Measurements from ENCODE around the gene GMEB2.
"Not testable (repeated sequence)": the region's sequence is repeated elsewhere in the genome, so short reads cannot be mapped to it uniquely, and the experiment has no call there.

Gene GMEB2

DNA sequence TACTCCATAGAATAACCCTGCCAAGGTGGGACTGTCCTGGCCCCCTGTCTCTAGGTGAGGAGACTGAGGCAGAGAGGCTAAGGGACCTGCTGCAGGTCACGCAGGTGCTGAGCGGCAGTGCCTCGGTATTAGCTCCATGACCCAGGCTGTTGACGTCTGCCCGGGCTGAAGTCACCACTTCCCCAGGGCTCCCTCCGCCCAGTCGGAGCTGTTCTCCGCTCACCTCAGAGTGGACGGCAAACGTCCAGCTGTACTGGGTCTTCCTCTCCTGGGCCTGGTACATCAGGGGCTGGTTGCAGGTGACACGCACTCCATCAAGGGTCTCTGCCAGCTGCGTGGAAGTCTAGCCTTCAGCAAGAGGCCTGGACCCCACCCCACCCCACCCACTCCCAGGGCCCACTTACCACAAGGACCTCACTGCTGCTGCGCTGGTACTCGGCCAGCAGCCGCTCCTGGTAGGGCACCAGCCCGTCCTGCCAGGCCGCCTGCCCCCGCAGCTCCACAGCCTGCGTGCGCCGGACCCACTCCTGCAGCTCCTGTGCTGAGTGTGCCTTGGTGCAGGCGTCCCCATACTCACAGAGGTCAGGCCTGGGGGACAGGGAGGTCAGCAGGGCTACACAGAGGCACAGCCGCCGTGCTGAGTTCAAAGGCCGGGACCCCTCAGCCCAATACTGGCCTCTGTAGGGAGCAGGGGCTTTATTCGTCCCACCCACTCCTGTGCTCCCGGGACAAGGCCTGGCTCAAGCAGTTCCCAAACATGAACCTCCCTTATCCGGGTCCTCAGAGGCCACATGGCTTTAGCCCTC lies 56.4 kb downstream of the GMEB2 start:
- DNase-seq = no peak
- ATAC-seq = no peak

DNA sequence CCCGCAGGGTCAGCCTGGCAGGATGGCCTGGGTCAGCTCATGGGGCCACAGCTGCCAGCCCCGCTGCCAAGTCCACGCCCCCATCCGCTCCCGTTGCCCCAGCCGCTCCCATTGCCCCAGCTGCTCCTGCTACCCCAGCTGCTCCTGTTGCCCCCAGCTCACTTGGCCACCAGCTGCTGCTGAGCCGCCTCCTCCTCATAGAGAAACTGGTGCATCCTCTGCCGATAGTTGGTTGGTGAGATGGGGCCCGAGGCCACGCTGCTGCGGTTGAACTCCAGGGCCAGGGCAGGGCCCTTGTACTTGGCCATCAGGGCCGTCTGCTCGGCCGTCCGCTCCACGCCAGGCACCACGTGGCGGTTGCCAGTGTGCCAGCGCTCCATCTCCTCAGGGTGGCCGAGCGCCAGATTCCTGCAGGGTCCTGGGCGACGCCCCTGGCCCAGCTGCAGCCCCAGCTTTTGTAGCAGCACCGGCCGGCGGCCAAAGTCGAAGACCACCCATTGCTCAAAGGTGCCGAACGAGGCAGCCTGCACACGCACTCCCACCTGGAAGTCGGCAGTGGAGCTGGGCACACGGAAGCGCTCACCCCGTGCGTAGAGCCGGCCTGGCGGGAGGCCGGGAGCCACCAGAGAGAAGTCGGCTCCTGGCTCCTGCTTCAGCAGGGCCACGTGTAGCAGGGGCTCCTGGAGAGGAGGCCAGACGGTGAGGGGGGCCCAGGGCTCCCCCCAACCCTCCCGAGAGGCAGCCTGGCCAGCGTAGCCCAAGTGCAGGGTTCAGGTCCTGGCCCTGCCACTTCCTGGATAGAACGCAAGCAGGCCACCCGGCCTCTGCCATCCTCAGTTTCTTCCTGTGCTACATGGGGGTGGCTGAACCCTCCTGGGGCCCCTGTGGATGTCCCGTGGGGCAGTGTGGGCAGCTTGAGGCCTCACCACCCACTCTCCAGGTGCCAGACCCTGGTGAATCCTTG lies 57.6 kb downstream of the GMEB2 start:
- no peak for ATAC-seq
- no peak for DNase-seq

DNA sequence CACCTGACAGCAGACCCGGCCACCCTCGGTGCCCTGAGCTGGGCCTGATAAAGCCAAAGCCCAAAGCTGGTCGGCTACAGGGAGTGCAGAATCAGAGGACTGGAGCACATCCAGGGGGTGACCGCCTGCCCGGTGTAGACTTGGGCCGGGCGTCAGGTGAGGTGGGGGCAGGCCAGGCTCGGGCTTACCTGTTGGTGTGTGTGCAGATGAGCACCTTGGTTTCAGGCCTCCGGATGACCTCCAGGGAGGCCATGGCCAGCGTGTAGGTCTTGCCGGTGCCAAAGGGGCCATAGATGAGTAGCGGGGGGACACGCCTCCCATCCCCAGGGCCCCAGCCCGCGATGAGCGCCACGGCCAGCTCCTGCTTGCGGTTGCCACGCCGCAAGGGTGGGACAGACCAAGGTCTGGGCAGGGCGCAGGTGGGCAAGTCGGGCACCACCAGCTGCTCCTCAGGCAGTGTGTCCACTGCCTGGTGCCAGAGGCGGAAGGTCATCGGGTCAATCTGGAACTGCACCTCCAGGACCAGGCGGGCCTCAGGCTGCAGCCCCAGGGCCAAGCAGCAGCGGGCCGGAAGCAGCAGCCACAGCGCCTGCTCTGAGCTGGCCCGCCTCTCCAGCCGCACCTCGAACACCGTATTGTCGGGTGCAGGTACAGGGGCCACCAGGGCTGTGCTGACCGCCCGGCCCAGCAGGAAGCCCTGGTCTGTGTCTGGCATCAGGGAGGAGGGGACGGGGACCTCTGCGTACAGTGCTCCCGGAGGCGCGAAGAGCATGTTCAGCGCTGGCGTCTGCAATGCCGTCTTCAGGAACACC lies 58.5 kb downstream of the GMEB2 start:
- ATAC-seq = no peak
- DNase-seq = no peak

DNA sequence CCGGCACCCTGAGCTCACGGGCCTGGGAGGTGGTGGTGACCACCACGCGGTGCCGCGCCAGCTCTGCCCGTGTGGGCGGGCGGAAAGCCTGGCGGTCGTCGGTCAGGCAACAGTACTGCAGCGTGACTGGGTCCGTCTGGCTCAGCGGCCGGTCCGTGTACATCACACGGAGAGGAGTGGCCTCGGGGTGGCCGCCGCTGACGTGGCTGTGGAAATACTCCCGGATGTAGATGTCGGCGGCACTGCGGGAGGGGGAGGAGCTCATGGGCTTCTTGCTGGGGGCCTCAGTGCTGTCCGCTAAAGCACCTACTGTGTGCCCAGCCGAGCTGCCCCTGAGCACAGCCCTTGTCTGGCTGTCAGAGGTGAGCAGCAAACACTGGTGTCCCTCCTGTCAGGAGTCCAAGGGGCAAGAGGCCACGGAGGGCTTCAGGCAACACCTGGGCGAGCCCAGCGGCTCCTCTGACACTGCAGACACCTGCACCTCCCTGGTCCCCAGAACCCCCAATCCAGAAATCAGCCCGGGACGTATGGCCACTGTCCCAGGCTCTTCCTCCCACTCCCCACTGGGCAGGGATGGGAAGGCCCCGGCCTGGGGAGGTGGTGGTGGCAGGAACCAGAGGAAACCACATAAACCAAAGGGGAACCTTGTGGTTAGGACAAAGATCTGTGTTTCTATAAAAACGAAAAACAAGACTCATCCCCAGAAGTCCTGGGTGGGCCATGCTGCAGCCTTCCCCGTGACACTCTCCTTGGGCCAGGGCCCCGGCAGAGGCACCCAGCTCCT lies 59.3 kb downstream of the GMEB2 start:
- peak; percentile 66 for DNase-seq
- ATAC-seq = peak; percentile 84

DNA sequence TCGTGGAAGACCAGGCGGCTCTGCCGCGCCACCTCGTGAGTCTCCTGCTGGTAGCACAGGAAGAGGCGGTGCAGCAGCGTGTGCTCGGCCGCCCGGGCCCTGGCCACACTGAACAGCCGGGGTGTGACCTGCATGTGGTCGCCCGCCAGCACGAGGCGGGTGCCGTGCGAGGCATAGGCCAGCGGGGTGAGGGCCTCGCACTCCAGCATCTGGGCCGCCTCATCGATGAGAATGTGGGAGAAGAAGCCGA lies 59.8 kb downstream of the GMEB2 start:
- no peak for DNase-seq
- no peak for ATAC-seq

DNA sequence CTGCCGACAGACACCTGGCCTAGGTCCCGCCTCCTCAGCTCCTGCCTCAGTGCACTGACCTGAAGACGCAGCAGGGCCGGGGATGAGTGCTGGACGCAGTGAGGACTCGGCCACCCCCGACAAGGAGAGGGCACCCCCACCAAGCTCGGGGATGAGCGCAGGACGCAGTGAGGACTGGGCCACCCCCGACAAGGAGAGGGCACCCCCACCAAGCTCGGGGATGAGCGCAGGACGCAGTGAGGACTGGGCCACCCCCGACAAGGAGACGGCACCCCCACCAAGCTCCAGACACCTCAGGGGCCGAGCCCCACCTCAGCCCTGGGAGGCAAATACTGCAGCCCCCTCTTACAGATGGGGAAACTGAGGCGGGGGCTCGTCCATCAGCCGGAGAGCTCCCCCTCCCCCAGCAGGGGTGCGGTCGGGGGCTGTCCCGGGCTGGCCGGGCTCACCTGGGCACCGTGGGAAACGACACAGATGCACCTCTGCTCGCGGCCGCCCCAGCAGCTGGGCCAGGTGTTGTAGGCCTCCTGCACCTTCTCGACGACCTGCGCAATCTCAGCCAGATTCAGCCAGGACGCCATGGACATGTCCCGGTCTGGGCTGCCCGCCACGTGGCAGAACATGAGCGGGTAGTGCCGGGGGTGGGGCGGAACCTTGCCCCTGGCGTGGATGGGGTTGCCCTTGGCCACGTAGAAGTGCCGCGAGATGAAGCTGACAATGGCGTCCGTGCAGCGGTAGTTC lies 60.3 kb downstream of the GMEB2 start:
- no peak for ATAC-seq
- DNase-seq = no peak

DNA sequence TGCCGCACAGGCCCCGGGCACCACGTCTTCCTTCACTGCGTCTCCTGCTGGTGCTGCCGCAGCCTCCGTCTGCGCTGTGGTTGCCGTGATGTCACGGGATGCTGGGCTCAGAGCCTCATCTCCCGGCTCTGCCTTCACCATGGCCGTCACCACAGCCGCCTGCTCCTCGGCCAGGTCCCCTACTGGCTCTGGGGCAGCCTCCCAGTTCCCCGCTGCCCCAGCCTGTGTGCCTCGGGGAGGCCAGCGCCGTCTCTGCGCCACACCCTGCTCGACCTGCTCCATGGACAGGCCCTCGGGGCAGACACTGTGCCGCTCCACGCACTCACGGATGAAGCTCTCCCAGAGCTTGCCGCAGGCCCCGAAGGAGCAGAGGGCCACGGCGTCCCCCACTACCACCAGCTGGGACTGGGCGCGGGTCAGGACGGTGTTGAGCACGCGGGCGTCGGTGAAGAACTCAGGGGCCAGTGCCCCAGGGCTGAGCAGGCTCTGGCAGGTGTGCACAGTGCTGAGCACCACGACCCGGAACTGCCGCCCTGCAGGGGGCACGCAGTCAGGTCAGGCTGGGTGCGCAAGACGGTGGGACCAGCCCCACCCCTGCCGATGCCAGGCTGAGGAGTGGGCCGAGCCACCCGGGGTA lies 61.1 kb downstream of the GMEB2 start:
- no peak for DNase-seq
- no peak for ATAC-seq

DNA sequence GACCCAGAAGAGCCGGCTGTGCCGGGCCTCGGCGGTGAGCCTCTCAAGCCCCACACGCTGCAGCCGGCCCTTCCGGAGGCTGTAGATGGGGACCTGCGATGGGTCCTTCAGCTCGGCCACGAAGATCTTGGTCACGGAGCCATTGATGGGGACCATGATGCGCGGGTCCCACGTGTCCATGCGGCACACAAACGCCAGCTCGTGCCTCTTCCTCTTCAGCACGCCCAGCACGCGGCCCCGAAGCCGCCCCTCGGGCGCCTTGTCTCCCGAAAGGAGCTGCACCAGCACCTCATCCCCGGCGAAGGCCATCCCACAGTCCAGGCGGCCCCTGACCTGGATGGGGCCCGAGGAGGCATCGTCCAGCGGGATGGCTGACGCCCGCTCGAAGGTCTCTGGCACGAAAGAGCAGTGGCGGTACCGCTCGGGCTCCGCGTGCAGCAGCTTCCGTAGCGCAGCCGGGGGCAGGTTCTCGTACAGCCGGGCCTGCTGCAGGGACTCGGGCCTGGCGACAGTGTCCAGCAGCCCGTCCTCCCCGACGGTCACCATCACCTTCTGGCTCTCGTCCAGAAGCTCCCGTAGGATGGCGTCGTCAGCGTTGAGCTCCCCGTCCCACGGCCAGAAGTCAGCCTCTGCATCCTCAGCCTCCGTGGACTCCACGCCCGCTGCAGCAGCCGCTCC lies 61.7 kb downstream of the GMEB2 start:
- ATAC-seq (no peak), DNase-seq (no peak)

DNA sequence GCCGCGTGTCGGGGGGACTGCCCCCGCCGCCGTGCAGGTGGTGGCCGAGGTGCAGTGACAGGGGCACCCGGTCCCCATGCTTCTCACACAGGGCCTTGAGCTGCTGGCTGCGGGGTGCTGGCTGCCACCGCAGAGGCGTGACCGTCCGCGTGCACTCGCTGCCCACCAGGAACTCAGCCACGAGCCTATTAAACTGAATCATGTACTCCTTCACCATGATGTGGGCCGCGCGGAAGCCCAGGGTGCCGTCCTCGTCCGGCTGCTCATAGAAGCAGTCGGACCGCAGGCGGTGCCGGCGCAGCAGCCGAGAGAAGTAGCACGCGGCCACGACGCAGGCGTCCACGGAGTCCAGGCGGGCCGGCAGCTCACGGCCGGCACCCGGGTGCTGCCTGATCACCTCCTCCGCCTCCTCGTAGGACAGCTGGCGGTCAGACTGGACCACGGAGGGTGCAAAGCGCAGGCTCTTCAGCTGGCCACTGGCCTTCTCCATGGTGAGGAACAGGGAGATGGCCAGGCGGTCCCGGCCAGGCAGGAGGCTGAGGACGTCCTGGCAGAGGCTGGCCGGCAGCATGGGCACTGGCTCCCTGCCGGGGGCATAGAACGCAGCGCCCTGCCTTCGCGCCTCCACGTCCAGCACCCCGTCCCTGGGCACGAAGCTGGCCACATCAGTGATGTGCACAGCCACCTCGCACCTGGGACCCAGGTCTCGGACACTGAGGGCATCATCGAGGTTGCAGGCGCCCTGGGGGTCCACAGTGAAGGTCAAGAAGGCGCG lies 62.7 kb downstream of the GMEB2 start:
- DNase-seq (no peak), ATAC-seq (no peak)

DNA sequence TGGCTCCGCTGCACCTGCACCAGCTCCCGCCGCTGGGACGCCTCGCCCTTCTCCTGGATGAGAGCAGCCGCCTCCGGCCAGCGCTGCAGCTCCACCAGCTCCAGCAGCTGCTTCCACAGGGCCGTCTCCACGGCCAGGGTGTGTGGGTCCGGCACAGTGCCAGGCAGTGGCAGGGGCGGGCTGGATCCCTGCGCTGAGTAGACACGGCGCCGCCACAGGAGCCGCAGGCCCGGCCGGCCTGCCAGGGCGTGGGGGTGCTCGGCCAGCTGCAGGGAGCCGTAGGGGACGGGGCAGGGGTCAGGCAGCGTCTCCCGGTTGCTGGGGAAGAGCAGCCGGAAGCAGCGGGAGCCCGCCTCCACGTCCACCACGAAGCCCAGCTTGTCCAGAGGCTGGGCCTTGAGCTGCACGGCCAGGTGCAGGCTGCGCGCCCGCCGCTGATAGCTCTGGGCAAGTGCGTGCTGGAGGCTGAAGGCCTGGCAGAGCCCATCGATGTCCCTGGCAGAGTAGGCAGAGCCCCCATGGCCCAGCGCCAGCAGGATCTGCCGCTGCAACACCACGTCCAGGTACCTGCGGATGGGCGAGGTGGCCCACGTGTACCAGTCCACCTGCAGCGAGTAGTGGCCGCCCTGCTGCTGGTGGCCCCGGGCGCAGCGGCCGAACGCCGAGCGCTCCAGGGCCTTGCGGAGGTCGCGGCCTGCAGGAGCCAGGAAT lies 63.5 kb downstream of the GMEB2 start:
- DNase-seq (no peak), ATAC-seq (no peak)

DNA sequence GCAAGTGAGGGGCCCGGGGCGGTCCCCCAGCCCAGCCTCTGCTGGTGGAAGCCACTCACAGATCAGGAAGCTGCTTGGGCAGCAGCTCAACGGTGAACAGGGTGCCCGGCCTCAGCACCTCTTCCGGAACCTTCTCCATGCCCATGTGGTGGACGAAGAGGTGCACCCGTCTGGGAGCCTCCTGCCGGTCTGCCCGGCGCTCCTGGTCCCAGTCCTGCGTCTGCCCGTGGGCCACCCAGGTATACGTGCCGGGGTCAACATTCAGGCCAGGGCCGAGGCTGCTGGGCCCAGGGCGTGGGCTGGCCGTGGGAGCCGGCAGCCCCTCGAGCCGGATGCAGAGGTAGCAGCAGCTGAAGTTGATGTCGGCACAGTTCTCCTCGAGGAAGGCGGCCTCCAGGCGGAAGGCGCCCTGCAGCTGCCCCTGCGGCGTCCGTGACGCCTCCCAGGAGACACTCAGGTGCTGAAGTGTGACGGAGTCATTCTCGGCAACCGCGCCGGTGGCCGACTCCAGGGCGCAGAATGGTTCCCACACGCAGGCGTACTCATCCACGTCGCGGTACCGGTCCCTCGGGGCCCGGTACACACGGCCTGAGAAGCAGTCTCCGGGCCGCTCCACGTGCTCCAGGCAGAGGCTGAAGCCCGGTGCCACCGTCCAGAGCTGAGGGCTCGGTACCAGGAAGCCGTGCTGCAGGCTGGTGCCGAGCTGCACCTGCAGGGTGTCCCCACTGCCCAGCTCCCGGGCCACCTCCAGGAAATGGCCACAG lies 64.3 kb downstream of the GMEB2 start:
- no peak for ATAC-seq
- DNase-seq = no peak

DNA sequence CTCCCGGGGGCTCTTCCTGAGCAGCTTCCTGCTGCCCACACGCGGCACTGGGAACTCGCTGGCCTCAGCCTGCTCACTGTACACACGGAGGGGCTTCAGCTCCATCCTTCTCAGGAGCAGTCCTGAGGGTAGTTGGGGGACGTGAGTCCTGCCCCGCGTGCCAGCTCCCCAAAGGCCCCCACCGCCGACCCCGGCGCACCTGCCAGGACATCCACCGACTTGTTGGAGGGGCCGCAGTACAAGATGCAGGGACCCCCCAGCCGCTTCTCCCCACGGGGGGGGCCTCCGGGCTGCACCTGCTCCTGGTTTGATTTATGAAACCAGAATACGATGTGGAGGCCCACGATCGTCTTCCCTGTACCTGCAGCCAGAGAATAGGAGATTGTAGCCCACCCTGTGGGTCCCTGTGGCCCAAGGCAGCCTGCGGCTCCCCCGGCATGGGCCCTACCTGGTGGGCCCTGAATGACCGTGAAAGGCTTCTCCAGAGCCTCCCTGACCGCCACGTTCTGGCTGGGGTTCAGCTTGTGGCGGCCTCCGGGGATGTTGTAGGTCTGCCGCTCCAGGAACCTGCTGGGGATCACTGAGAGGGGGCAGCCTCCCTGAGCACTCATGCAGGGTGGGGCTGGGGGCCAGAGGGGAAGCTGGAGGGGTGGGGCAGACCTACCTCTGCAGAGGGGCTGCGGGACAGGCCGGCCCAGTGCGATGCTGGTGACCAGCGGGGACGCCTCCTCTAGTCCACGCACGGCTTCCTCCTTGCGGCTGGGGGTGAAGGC lies 65.1 kb downstream of the GMEB2 start:
- ATAC-seq = no peak

DNA sequence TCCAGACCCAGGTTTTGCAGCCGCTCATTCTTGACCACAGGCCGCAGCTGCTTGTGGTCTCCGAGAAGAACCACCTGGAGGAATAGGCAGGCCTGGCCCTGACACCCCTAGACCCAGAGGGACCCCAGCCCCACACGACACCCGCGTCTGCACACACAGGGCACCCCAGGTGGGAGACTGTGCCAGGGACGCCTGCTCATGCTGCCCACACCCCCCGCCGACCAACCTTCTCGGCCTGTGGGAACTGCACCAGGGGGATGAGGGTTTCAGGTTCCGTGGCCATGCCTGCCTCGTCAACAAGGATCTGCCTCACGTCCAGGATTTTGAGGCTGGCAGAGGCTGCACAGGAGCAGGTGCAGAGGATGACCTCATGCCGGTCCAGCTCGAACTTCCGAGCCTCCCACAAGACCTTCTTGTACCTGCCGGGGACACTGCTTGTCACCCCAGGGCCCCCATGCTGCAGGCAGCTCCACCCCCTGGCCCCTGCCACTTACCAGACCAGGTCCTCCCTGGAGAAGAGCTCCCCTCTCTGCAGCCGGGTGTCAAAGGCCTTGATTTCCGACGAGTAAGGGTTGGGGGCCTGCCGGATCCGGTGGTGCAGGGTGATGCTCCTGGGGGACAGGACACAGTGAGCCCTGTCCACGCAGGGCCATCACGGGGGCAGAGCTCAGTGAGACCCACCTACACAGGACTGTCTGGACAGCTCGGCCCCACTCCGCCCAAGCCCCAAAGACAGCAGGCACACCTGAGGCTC lies 65.9 kb downstream of the GMEB2 start:
- no peak for DNase-seq
- no peak for ATAC-seq

More for the DNA sequence above, 65.1 kb downstream of the GMEB2 start:
- no peak for DNase-seq

DNA sequence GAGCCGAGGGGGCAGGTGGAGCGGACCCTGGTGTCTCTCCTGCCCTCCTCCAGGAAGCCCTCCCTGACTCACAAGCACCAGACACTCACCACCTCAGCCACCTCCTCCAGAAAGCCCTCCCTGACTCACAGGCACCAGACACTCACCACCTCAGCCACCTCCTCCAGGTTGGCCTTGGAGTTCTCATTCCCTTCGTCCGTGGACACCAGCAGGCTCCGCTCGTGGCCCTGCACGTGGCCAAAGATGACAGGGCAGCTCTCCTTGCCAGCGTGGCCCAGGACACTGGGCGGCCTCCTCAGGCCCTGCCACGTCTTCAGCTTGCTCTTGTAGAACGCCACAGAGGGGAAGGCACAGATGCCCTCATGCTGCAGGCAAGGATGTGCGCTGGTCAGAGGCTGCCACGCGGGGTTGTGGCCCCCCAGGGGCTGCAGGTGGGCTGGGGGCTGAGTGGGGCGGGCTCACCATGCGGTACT lies 66.5 kb downstream of the GMEB2 start:
- ATAC-seq (no peak), DNase-seq (no peak)

DNA sequence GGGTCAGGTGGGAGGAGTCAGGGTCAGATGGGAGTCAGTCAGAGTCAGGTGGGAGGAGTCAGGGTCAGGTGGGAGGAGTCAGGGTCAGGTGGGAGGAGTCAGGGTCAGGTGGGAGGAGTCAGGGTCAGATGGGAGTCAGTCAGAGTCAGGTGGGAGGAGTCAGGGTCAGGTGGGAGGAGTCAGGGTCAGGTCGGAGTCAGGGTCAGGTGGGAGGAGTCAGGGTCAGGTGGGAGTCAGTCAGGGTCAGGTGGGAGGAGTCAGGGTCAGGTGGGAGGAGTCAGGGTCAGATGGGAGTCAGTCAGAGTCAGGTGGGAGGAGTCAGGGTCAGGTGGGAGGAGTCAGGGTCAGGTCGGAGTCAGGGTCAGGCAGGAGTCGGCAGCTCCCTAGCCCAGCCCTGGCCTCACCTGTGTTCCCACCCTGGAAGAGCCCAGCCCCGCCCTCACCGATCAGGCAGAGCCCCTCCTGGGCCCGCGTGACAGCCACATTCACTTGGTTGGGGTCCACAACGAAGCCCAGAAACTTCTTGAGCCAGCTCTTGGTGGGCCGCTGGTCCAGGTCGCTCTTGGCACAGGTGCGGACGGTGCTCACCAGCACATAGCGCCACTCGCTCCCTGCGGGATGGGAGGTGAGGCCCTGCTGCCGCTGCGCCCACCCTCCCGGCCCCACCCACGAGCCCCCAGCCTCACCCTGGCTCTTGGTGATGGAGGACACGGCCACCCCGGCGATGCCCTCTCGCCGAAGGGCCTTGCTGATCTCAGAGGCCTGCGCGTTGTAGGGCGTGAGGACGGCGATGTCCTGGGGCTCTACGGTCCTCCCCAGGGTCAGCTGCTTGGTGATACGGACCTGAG lies 67.2 kb downstream of the GMEB2 start:
- ATAC-seq, DNase-seq: not testable (repeated sequence)
